Measurements from ENCODE around the gene SLC37A1.
A peak's percentile ranks its signal among the peaks of the same experiment; 100 is the strongest.
"Not testable (repeated sequence)": the region's sequence is repeated elsewhere in the genome, so short reads cannot be mapped to it uniquely, and the experiment has no call there.

Gene SLC37A1

DNA sequence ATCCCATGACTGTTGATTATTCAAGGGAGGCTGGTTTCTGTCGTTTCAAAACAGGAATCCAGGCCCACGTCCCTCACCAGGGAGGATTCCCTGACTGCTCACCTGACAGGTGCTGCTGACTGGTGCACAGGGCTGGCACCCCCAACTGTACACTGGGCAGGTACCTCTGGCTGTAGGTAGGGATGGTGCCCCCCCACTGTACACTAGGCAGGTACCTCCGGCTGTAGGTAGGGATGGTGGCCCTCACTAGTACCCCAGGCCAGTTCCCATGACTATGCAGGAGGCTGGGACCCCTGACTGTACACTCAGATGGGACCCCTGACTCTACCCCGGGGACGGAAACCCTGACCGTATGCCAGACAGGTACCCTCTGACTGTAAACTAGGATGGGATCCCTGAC, 106.2 kb downstream of the SLC37A1 start:
- DNase-seq (ENCODE audit: low read depth), result no peak

DNA sequence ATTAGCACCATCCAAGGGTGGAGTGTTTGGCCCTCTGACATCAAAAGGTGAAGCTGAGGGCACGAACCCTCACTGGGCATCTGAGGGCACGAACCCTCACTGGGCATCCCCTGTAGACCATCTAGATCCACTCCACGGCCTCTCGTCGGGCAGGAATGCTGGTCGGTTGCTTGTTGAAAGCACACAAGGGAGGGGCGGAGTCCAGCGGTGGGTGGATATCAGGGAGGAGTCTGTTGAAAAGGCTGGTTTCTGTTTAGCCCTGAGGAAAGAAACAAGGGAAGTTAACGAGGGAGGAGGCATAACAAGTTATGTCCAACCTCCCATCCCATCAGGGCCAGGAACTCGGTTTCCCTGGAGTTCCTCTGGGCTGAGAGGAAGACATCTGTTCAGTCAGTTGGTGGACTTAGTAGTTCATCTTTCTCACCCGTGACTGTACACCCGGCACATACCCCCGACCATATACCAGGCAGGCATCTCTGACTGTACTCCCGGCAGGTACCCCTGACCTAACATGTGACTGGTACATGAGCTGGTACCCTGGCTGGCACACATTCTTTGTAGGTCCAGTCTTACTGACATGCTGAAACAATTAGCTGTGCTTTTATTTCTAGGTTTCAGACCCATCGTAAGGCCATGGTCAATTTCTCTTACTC, 107.6 kb downstream of the SLC37A1 start:
- peak; percentile 46 for DNase-seq (ENCODE audit: low read depth)

DNA sequence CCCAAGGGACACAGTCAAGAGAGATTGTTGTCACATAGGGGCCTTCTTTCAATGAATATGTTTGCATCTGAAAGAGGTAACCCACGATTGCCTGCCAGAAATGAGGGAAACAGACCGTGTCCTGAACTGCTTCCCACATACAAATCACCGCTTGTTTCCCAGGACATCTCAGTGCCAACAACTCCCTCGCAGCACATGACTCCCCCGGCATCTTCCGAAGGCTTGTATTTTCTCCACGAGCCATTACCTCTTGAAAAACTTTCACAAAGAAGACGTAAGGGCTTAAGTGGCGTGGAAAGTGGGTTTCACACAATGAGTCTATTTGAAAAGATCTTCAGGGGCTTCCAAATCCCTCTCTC, 108.1 kb downstream of the SLC37A1 start:
- peak; percentile 23 for DNase-seq (ENCODE audit: low read depth)

DNA sequence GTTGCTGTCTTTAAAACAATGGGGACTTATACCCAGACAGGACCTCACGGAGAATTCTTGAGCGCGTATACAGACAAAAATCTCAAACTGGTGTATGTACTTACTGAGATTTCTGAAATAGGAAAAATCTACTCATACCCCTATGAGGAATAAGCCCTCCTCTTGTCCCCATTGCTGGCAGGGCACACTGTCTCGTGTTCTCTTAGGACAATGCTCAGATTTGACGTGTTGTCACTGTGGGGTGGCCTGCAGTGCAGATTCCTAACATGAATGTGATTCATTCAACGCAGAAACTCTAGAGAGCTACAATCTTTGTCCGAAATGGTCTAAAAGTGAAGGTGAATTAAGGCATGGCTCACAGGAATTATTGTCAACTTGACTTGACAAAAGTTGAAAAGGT, 108.6 kb downstream of the SLC37A1 start:
- DNase-seq (ENCODE audit: low read depth), result no peak

DNA sequence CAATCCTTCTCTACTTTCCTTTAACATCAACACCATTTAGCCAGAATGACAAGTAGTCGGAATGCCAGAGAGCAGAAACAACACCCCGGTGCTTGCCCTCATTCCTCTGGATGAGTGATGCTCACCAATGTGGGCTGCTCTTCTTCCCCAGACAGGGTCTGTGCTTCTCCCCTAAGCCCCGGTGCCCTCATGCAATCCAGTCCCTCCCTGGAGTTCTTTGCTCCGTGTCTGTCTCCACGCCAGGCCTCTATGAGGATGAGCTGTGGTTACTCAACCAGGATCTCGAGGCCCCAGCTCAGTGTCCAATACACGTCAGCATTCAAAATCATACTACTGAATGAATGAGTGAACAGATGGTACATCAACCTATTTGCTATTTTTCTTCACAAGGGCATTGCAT, 110.0 kb downstream of the SLC37A1 start:
- DNase-seq (ENCODE audit: low read depth), result no peak

DNA sequence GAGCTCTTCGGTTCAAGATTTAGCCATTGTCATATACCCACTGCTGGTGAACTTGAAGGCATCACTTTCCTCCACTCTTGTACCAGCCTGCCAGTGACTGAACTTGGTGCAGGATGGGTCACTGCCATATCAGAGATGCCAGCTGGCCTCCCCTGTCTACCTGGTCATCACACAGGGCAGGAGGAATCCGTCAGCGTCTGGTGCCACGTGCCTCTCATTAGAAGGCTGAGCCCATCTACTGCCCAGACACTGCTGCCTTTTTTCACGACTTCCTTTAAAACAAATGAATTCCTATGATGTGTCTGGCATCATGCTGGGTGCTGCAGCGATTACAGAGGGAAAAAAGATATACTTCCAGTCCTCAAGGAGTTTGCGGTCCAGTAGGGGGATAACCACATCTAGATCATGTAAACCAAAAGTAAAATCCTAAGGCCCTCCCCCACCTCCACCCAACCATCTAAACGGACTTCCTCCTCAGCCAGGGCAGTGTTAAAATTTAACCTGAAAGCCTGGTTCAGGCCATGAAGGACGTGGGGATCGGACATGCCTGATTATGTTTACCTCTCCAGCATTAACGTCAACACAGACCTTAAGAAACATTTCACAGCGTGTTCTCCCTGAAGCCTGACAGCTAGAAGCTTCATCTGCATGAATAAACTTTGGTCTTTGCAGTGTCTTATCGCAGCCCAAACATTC, 110.6 kb downstream of the SLC37A1 start:
- DNase-seq (ENCODE audit: low read depth), result no peak

DNA sequence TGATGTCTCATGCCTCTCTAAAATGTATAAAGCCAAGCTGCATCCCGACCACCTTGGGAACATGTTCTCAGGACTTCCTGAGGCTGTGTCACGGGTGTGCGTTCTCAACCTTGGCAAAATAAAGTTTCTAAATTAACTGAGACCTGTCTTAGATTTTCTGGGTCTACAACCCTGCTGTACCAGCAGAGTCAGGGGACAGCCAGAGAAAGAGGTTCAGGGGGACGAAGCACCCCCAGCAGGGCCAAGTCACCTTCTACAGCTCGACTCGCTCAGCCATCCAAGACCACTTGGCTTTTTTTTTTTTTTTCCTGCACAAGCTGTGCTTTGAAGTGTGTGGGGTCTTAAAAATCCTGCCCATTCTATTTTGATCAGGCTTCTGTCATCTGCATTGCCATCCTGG, 111.3 kb downstream of the SLC37A1 start:
- DNase-seq (ENCODE audit: low read depth), result no peak

DNA sequence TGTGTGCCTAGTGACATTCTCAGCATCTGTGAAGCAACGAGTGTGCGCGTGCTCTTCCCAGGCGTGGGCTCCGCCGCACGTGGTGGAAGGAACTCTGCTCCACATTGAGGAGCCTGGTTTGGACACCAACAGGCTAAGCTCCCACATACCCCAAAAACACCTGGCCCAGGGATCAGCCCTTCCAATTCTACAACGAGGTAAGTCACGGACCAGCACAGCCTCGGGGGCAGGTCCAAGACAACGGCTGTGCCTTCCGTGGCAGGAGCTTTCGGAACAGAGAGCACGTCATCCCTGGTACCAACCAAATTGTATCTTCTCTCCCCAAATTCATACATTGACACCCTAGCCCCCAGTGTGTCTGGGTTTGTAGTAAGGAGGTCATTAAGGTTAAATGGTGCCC, 112.5 kb downstream of the SLC37A1 start:
- no peak for DNase-seq (ENCODE audit: low read depth)

DNA sequence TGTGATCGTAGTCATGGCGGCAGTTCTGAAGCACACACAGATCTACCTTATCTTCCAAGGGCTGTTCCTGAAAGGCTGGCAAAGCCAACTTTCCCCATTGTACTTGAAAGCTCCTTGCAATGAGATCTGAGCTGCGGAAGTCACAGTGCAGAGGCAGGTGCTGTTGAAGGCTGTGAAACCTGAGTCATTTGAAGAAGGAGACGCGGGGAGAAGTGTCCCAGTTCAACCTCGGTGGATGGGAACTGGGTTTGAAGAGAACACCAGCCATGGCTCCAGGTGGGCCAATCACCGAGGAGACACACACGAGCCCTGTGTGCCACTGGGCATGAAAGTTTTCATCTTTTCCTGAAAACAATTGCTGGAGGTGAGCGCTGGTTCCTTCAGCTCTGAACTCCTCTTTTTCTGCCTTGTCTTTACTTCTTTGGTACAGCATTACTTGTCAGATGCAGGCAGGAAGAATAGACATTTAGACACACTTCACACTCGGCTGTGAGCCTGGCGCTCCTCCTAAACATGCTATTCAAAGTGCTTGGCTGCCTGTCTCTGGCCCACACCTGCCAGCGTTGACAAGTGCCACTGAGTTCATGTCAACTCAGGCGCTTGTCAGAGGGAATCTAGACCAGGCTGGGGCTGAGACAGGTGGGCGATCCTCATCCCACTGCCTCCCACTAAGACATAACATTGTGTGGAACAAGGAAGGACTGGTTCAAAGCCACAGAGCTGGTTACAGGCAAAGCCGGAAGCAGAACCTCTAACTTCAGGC, 114.1 kb downstream of the SLC37A1 start:
- DNase-seq (ENCODE audit: low read depth), result no peak

DNA sequence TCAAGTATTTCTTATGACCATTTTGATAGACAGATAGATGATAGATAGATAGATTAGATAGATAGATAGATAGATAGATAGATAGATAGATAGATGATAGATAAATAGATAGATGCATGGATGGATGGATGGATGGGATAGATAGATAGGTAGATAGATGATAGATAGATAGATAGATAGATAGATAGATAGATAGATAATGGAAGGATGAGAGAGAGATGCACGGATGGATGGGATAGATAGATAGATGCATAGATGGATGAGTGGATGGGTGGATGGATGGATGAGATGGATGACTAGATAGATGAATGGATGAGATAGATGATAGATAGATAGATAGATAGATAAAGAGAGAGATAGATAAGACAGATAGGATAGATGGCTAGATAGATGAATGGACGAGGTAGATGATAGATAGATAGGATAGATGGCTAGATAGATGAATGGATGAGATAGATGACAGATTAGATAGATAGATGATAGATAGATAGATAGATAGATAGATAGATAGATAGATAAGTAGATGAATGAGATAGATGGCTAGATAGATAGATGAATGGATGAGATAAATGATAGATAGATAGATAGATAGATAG, 114.9 kb downstream of the SLC37A1 start:
- not testable (repeated sequence) for DNase-seq (ENCODE audit: low read depth)

DNA sequence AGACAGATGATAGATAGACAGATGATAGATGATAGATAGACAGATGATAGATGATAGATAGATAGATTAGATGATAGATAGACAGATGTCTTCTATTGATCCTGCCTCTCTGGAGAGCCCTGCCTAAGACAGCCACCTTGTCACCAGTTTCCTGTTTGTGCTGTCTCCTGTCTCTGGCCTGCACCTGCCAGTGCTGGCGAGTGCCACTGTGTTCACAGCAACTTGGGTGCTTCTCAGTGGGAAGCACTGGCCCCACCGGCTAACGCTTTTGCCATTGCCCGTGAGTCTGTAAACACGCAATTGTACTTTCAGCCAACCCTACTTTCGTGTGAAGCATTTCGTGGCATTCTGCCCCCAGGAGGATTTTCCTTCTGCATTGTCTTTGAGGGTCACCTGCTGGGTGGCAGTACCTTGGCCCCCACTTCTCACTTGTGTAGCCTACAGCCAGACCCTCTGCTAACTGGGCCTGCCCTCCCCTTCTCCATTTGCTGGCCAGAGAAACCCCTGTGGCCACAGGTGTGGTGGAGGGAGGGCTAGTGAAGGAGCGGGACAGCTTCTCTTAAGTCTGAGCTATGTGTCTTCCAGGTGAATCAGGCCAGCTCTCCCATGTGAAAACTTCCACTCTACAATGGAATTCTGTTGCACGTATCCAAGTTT, 116.4 kb downstream of the SLC37A1 start:
- DNase-seq (ENCODE audit: low read depth), result no peak

DNA sequence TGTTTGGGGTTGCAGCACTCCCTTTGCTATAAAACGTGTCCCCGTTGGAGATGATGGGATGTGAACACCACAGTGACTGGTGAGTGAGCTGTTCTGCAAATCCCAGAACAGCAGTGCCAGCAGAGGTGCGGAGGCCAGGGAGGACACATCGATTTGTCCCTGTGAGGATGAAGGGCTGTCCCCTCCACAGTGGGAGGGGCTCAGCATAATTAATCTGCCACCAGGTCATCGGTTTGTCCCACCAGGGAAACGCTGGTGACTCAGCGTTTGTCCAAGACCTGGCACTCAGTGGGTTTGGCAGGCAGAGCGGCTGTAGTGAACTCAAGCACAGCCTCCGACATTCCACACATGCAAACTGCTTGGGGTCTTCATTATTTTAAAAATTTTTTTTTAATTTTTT, 117.0 kb downstream of the SLC37A1 start:
- DNase-seq (ENCODE audit: low read depth), result no peak
